ENCODE measurements around the gene CASZ1.

The CASZ1 gene

GRCh38 chr1:10647414-10648170 lies 148.9 kb downstream of the CASZ1 start:
- ATAC-seq (ENCODE audit: insufficient read depth, low read depth) (no peak), DNase-seq (no peak)
- H3K36me3 ChIP-seq (ENCODE audit: insufficient read depth, low read length): peaks cover 15% of the 10 kb centered on the region
- H3K9me3 ChIP-seq (ENCODE audit: insufficient read depth, low read length, severe bottlenecking): no peaks in the 10 kb centered on the region
- TF ChIP-seq, protein P1, sequence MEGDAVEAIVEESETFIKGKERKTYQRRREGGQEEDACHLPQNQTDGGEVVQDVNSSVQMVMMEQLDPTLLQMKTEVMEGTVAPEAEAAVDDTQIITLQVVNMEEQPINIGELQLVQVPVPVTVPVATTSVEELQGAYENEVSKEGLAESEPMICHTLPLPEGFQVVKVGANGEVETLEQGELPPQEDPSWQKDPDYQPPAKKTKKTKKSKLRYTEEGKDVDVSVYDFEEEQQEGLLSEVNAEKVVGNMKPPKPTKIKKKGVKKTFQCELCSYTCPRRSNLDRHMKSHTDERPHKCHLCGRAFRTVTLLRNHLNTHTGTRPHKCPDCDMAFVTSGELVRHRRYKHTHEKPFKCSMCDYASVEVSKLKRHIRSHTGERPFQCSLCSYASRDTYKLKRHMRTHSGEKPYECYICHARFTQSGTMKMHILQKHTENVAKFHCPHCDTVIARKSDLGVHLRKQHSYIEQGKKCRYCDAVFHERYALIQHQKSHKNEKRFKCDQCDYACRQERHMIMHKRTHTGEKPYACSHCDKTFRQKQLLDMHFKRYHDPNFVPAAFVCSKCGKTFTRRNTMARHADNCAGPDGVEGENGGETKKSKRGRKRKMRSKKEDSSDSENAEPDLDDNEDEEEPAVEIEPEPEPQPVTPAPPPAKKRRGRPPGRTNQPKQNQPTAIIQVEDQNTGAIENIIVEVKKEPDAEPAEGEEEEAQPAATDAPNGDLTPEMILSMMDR (IDR thresholded peaks at IDR 0.05; ENCODE audit: borderline replicate concordance, extremely low read depth, low read length, poor library complexity, severe bottlenecking): no peak
- TF ChIP-seq EZH2 (IDR thresholded peaks at IDR 0.05; ENCODE audit: borderline replicate concordance, low read depth, low read length, severe bottlenecking): no peak
- H2AFZ ChIP-seq (ENCODE audit: low read depth, low read length): no peak overlapping the region
- H3K79me2 ChIP-seq (ENCODE audit: insufficient read depth, low read length): no peaks in the 10 kb centered on the region
- H3K27me3 ChIP-seq (ENCODE audit: insufficient read depth, low read length, poor library complexity): no peaks in the 10 kb centered on the region
- no peak overlapping the region for H3K4me2 ChIP-seq (ENCODE audit: insufficient read depth, low read length)
- H3K4me1 ChIP-seq (ENCODE audit: insufficient read depth, low read length): no peaks in the 10 kb centered on the region
- H3K9ac ChIP-seq (ENCODE audit: low read depth, low read length): no peak overlapping the region
- H4K20me1 ChIP-seq (ENCODE audit: insufficient read depth, low read length): no peaks in the 10 kb centered on the region; the same call in 1 of the 2 replicates
- no peak overlapping the region for H3K4me3 ChIP-seq (ENCODE audit: low read depth in 1 of 2, low read length in 2 of 2)
- H3K27ac ChIP-seq (ENCODE audit: low read length): no peak overlapping the region

DNA sequence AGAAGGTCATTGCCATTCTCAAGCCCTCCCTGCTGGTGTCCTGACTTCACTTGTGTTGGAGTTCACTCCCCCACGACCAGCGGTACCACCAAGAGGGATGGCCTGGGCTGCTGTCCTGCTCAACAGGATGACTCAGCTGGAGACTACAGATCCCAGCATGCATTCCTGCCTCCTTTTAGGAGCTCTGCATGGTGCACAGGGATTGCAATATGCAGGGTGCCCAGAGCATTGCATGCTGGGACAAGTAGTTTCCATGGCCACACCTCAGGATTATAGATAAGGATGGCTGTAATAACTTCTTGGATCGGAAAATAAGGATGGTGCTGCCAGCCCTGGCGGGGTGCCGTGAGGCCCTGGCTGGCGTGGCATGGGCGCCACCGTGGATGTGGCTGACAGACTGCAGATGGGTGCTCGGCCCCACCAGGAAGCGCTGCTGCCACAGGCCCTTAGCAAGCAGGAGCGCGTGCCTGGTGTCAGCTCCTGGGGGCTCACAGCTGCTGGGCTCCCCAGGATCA lies 150.0 kb downstream of the CASZ1 start:
- DNase-seq (no peak), ATAC-seq (ENCODE audit: insufficient read depth, low read depth) (peak; percentile 44; the same call in 2 of the 3 replicates)
- H3K4me3 ChIP-seq (ENCODE audit: low read depth in 1 of 2, low read length in 2 of 2): no peak overlapping the region
- no peaks in the 10 kb centered on the region for H3K27me3 ChIP-seq (ENCODE audit: insufficient read depth, low read length, poor library complexity)
- H2AFZ ChIP-seq (ENCODE audit: low read depth, low read length): no peak overlapping the region
- H3K27ac ChIP-seq (ENCODE audit: low read length): no peak overlapping the region
- no peaks in the 10 kb centered on the region for H3K79me2 ChIP-seq (ENCODE audit: insufficient read depth, low read length)
- H3K9me3 ChIP-seq (ENCODE audit: insufficient read depth, low read length, severe bottlenecking): no peaks in the 10 kb centered on the region
- no peak for TF ChIP-seq EZH2 (IDR thresholded peaks at IDR 0.05; ENCODE audit: borderline replicate concordance, low read depth, low read length, severe bottlenecking)
- TF ChIP-seq, protein P1 (IDR thresholded peaks at IDR 0.05; ENCODE audit: borderline replicate concordance, extremely low read depth, low read length, poor library complexity, severe bottlenecking): no peak
- no peaks in the 10 kb centered on the region; the same call in 1 of the 2 replicates for H4K20me1 ChIP-seq (ENCODE audit: insufficient read depth, low read length)
- H3K36me3 ChIP-seq (ENCODE audit: insufficient read depth, low read length): peaks cover 15% of the 10 kb centered on the region
- no peak overlapping the region for H3K9ac ChIP-seq (ENCODE audit: low read depth, low read length)
- H3K4me2 ChIP-seq (ENCODE audit: insufficient read depth, low read length): no peak overlapping the region
- H3K4me1 ChIP-seq (ENCODE audit: insufficient read depth, low read length): no peaks in the 10 kb centered on the region

DNA sequence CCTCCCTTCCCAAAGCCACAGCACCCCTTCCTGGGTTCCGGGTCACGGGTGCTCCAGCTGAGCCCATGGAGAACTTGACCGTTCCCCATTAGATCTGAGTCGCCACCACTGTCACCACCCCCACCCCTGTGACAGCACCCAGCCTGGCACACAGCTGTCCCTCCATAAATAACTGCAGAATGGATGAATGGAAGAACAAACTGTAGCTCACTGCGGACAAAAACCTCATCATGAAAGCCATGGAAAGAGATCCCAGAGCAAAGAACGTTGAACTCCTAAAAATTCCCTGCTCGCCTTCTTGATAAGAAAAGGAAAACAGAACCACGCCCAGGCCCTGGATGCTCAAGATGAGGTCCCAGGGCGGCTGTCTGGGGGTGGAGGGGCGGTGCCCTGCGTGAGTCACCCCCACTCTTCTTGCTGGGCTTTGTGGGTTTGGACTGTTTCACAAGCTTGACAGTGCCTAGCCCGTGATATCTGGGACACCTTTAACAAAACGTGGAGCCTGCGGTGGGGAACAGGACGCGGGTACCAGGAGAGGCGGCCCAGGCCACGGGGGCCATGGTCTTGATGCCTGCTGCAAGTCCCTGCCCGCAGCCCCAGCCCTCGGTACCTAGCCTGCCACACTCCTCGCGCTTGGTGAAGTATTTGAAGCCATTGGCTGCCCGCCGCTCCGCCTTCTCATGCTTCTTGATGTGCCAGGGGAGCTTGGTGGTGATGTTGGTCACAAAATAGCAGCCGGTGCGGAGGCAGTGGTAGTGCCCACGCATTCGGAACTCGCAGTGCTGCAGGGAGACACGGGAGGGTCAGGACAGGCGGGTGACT lies 151.9 kb downstream of the CASZ1 start:
- Histone ChIP-seq H3K27me3 (ENCODE audit: insufficient read depth, low read length, poor library complexity) (no peaks in the 10 kb centered on the region), H3K4me2 (ENCODE audit: insufficient read depth, low read length) (no peak overlapping the region), H3K4me3 (ENCODE audit: low read depth in 1 of 2, low read length in 2 of 2) (no peak overlapping the region), H4K20me1 (ENCODE audit: insufficient read depth, low read length) (no peaks in the 10 kb centered on the region; the same call in 1 of the 2 replicates), H3K9ac (ENCODE audit: low read depth, low read length) (no peak overlapping the region), H3K4me1 (ENCODE audit: insufficient read depth, low read length) (no peaks in the 10 kb centered on the region), H3K27ac (ENCODE audit: low read length) (no peak overlapping the region), H2AFZ (ENCODE audit: low read depth, low read length) (no peak overlapping the region), H3K79me2 (ENCODE audit: insufficient read depth, low read length) (no peaks in the 10 kb centered on the region), H3K36me3 (ENCODE audit: insufficient read depth, low read length) (peaks cover 18% of the 10 kb centered on the region), H3K9me3 (ENCODE audit: insufficient read depth, low read length, severe bottlenecking) (no peaks in the 10 kb centered on the region)
- TF ChIP-seq, protein P1 (IDR thresholded peaks at IDR 0.05; ENCODE audit: borderline replicate concordance, extremely low read depth, low read length, poor library complexity, severe bottlenecking): no peak
- no peak for TF ChIP-seq EZH2 (IDR thresholded peaks at IDR 0.05; ENCODE audit: borderline replicate concordance, low read depth, low read length, severe bottlenecking)
- ATAC-seq (ENCODE audit: insufficient read depth, low read depth): no peak
- DNase-seq: no peak

All from DND-41 (cell line).